Fibroblast of gingiva (primary cell): ENCODE results near the gene THEMIS2.
"Not testable (repeated sequence)": the region's sequence is repeated elsewhere in the genome, so short reads cannot be mapped to it uniquely, and the experiment has no call there.

Experiments used
- DNase-seq: peaks from one replicate; pipeline ENCODE4 v3.0.0-alpha.2; 2011; ENCODE audit warnings: low read depth

THEMIS2 gene

GRCh38 chr1:27863538-27863915, 8.8 kb upstream of the THEMIS2 start:
- DNase-seq, result no peak

DNA sequence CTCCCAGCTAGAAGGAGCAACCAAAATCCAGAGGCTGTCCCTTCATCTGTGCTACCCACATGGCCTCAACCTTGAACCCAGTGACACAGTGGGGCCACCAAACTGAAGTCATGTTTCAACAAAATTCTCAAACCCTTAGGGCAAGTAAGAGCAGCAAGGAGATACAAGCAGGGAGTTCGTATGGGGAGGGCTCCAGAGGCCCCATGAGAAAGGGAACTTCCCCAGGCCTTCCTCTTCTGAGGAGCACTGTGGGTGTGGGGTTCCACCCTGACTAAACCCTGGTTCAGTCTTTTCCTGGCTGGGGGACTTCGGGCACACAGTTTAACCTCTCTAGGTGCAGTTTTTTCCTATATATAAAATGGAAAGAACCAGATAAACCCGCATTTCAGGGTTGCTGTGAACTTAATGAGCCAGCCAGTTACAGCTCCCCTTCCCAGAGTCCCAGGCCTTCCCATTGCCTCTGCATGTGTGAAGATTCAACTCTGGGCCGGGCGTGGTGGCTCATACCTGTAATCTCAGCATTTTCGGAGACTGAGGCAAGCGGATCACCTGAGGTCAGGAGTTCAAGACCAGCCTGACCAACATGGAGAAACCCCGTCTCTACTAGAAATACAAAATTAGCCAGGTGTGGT, 8.0 kb upstream of the THEMIS2 start:
- peak; percentile 14 for DNase-seq

DNA sequence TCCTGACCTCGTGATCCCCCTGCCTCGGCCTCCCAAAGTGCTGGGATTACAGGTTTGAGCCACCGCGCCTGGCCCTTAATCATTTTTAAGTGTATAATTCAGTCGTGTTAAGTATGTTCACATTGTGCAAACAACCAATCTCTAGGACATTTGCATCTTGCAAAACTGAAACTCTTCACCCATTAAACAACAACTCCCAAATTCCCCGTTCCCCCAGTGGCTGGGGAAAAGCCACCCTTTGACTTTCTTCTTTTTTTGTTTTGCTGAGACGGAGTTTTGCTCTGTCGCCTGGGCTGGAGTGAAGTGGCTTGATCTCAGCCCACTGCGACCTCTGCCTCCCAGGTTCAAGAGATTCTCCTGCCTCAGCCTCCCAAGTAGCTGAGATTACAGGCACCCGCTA, 6.5 kb upstream of the THEMIS2 start:
- DNase-seq, result no peak

DNA sequence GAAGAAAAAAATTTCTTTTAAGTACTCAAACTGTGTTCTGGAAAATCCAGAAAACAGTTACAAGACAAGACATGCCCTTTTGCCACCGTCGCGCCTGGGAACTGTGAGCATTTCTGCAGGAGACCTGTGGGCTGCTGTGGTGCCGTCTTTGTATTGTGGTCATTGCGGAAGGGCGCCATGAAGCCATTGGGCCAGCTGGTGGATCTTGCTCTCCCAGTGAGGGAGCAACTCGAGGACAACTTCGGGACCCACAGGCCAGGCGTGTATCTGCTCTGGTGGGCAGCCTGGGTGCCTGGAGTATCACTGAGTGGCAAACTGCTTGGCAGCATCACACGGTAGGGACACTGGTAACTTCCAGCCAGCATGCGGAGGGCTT, 3.8 kb upstream of the THEMIS2 start:
- DNase-seq, result no peak

GRCh38 chr1:27868932-27869718, 3.2 kb upstream of the THEMIS2 start:
- no peak for DNase-seq

DNA sequence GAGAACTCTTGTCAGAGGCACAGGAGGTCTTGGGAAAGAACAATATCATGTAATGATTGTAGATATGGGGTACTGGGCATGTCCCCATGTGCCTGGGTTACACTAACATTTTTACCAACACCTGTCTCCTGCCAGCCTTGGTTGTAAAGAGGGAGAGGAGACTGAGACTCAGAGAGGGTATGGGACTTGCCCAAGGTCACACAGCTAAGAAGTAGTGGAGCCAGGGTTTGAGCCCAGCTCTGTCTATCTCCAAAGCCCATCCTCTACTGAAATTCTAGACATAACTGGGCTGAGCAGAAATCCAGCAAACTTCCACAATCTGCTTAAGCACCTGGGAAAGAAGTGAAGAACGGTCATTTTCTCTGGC, 2.6 kb upstream of the THEMIS2 start:
- no peak for DNase-seq

GRCh38 chr1:27871076-27871475, 1.3 kb upstream of the THEMIS2 start:
- not testable (repeated sequence) for DNase-seq

- DNase-seq, result peak; percentile 17
Measured at GRCh38 chr1:27872802-27873551, 633 bp downstream of the THEMIS2 start.

- no peak for DNase-seq
Measured at GRCh38 chr1:27873671-27874384, 1.5 kb downstream of the THEMIS2 start.

DNA sequence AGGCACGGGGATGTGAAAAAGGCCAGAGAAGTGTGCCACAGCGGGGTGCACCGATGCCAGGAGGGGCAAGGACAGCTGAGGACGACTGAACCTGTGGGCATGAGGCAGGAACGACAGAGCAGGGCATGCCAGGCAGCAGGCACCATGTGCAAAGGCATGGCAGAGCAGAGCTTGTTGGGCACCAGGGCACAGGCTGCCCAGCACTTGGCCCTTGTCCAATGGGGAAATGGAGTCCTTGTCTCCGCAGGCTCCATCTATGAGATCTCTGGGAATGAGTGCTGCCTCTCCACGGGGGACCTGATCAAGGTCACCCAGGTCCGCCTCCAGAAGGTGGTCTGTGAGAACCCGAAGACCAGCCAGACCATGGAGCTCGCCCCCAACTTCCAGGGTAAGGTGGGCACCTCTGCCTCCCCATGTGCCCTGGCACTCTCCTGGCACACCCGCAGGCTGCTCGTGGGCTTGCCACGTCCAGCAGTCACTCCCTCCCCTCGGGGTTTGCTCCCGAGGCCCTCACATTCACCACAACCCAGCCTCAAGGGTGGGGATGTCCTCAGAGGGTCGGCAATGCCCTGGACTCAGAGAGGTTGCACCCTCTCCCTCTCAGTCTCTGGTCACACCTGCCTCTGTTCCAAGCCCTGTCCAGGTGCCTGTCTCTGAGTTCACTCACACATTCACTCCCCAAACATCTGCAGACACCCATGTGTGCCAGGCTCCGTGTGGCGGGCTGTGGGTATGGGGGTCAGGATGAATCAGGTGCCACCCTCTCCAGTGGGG, 4.2 kb downstream of the THEMIS2 start:
- no peak for DNase-seq

DNA sequence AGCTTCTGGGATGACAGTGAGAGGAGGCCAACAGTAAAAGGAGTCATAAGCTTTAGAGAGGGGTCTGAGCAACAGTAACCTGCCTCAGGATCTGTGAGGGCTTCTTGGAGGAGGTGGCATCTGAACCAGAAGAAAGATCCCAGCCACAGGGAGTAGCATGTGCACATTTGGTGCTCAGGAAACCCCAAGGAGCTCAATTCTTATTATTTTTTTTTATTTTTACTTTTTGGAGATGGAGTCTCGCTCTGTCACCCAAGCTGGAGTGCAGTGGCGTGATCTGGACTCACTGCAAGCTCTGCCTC, 4.7 kb downstream of the THEMIS2 start:
- DNase-seq, result no peak

DNA sequence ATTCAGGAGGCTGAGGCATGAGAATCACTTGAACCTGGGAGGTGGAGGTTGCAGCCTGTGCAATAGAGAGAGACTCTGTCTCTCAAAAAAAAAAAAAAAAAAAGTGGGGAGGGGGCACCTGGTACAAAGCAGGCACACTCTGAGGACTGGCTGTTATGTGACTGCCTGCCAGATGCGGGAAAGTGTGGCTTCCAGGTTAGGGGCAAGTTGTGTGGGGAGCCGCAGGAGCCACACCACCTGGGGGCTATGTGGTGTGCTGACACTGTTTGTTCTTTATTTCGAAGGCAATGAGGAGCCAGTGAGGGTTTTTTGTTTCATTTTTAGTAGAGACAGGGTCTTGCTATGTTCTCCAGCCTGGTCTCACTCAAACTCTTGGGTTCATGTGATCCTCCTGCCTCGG, 5.7 kb downstream of the THEMIS2 start:
- DNase-seq, result no peak

- DNase-seq, result no peak
Measured at GRCh38 chr1:27878787-27879335, 6.5 kb downstream of the THEMIS2 start.

DNA sequence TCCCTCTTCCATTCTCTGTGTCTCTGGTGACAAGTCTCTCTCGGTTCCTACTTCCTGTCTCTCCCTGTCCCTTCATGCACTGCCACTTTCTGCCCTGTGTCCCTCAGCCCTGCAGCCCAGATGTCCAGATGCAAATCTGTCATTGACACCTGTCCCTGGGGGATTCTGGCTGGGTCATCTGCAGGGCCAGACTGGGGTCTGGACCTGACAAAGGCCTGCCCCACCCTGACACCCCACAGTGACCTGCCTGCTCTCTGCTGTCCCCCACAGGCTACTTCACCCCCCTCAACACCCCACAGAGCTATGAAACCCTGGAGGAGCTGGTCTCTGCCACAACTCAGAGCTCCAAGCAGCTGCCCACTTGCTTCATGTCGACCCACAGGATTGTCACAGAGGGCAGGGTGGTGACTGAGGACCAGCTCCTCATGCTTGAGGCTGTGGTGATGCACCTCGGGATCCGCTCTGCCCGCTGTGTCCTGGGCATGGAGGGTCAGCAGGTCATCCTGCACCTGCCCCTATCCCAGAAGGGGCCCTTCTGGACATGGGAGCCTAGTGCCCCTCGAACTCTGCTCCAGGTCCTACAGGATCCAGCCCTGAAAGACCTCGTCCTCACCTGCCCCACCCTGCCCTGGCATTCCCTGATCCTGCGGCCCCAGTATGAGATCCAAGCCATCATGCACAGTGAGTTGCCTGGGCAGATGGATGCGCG, 7.2 kb downstream of the THEMIS2 start:
- DNase-seq, result no peak

DNA sequence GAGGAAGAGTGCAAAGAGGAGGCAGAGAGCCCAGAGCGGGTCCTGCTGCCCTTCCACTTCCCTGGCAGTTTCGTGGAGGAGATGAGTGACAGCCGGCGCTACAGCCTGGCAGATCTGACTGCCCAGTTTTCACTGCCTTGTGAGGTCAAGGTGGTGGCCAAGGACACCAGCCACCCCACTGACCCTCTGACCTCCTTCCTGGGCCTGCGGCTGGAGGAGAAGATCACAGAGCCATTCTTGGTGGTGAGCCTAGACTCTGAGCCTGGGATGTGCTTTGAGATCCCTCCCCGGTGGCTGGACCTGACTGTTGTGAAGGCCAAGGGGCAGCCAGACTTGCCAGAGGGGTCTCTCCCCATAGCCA, 10.2 kb downstream of the THEMIS2 start:
- DNase-seq, result no peak

- no peak for DNase-seq
Measured at GRCh38 chr1:27883536-27883935, 11.2 kb downstream of the THEMIS2 start.

DNA sequence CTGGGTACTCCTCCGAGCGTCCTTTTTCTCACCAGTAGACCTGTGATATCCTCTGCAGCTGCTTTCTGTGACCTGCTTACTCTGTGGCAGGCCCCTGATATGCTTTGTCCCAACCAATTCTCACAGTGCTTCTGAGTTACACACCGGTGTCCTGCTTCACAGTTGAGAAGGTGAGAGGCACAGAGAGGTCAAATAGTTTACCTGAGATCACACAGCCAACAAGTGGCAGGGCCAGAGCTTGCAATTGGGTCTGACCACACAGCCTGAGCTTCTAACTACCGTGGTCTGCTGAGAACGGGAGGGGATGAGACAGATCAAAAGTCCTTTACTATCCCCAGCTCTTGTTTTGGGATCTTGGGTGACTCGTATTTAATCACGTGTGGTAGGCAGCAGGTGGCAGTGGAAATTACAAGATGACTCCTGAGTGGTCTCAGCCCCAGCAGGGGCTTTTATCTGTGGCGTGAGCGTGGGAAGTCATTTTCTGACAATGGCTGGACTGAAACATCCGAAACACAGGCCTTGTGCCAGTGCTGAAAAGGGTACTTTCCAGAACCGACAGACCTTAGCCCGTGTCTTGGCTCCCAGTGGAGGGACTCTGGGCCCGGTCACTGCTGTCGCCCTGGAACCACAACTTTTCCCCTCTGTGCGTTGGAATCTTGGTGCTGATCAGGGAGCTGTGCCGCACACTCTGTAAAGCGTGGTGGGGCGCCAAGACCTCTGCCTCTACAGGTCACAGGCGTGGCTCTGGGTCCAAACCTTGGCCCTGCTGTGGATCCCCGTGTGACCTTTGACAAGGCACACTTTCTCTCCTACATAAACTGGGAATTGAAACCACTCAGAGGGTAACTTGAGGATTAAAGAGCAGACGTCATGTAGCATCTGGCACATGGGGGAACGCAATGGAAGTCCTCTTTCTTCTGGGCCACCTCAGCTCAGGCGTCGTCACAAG, 11.9 kb downstream of the THEMIS2 start:
- DNase-seq, result no peak

GRCh38 chr1:27885114-27885528, 12.8 kb downstream of the THEMIS2 start:
- DNase-seq, result no peak

DNA sequence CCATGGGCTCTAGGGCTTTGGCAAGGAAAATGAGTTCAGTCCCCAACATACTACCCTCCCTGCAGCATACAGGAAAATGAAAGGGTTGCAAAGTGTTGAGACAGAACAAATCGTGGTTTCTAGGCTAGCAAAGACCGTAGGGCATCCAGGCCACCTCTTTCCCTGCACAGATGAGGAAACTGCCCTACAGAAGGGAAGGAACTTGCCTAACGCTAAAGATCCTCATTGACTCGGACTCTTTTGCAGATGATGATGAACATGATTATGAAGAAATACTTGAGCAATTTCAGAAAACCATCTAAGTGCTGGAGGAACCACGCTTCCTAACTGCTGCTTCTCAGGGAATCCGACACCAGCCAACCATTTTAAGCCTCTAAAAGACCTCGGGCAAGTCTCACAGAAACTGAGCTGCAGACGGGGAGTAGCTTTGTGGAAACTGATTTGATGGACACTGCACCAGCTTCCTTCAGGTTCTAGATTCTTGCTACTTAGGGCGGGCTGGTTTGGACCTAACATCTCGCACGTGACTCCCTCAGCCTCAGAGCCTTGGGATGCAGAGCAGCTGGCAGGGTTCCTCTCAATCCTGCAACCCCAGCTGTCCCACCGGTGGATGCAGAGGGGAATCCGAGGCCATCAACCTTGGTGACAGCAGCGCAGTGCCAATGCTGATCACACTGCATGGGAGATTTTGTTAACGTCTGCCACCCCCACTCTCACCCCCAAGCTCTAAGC, 13.4 kb downstream of the THEMIS2 start:
- DNase-seq, result no peak
